OCI-LY7 (cell line): ENCODE results near the gene GPD1L. TPM values are rescaled to one million over a fixed set of nuclear protein-coding genes. Genes with fewer than 3 reads are reported as not detected.

Experiments
- BruUV-seq: library from RNA; stranded (reverse); fragments of 400-500 nt; replicated peaks from 2 replicates; lab custom pipeline; 2021; lab: Mats Ljungman, UMichigan
- CTCF ChIA-PET: fragments of 300-600 bp; sonication (Branson Sonifier 250); formaldehyde crosslinking; loops from one replicate; lab custom pipeline; 2022; ENCODE audit warnings: antibody characterized with exemption; ENCODE audit not compliant: unreplicated experiment; lab: Charles Lee
- POLR2A ChIA-PET: fragments of 300-600 bp; sonication (Branson Sonifier 250); formaldehyde crosslinking; loops from one replicate; lab custom pipeline; 2022; ENCODE audit warnings: antibody characterized with exemption; lab: Charles Lee
- DNase-seq: peaks from one replicate; pipeline ENCODE4 v3.0.0-alpha.2; 2015; ENCODE audit warnings: low spot score
- H2AFZ ChIP-seq: fragments of 200-600 bp; sonication (generic), shearing (Covaris generic); 2 replicates; pipeline ENCODE4 v1.6.1; 2014; ENCODE audit warnings: mild to moderate bottlenecking, antibody characterized with exemption, low read length, moderate library complexity
- H3K27ac ChIP-seq: fragments of 200-600 bp; sonication (generic); 2 replicates; pipeline ENCODE4 v1.5.1; 2014; ENCODE audit warnings: mixed run types, low read depth, mild to moderate bottlenecking, moderate library complexity, low read length, inconsistent platforms; ENCODE audit not compliant: poor library complexity, severe bottlenecking
- H3K36me3 ChIP-seq: fragments of 200-600 bp; sonication (generic); 2 replicates; pipeline ENCODE4 v1.6.1; 2014; ENCODE audit warnings: mild to moderate bottlenecking, antibody characterized with exemption, low read length, moderate library complexity, mixed read lengths; ENCODE audit not compliant: insufficient read depth
- H3K4me1 ChIP-seq: fragments of 200-600 bp; sonication (generic); 2 replicates; pipeline ENCODE4 v1.5.1; 2014; ENCODE audit warnings: mild to moderate bottlenecking, low read length; ENCODE audit not compliant: insufficient read depth, poor library complexity, severe bottlenecking
- H3K4me2 ChIP-seq: fragments of 200-600 bp; sonication (generic); 2 replicates; pipeline ENCODE4 v1.6.1; 2014; ENCODE audit warnings: mild to moderate bottlenecking, low read length
- H3K4me3 ChIP-seq: fragments of 200-600 bp; sonication (generic); 2 replicates; pipeline ENCODE4 v1.5.1; 2014; ENCODE audit warnings: mild to moderate bottlenecking, low read depth, low read length; ENCODE audit not compliant: poor library complexity, severe bottlenecking
- H3K79me2 ChIP-seq: fragments of 200-600 bp; sonication (generic); 2 replicates; pipeline ENCODE4 v1.6.1; 2016; ENCODE audit warnings: low read depth, mild to moderate bottlenecking, low read length, moderate library complexity, mixed read lengths; ENCODE audit not compliant: insufficient read depth
- H3K9me2 ChIP-seq: fragments of 200-600 bp; sonication (generic); 2 replicates; pipeline ENCODE4 v1.6.1; 2016; ENCODE audit warnings: mild to moderate bottlenecking, low read length, mixed read lengths; ENCODE audit not compliant: insufficient read depth
- H3K9me3 ChIP-seq: fragments of 200-600 bp; sonication (generic); 2 replicates; pipeline ENCODE4 v1.6.1; 2014; ENCODE audit warnings: mild to moderate bottlenecking, mixed run types, low read length, mixed read lengths
- H4K20me1 ChIP-seq: fragments of 200-600 bp; sonication (generic); 2 replicates; pipeline ENCODE4 v1.6.1; 2014; ENCODE audit warnings: mild to moderate bottlenecking, antibody characterized with exemption, low read length, moderate library complexity, mixed read lengths; ENCODE audit not compliant: insufficient read depth
- EZH2phosphoT487 ChIP-seq: fragments of 200-600 bp; sonication (generic); IDR thresholded peaks from 2 replicates; pipeline ENCODE4 v1.6.1; 2018; ENCODE audit warnings: low read depth, borderline replicate concordance, mild to moderate bottlenecking, mixed run types, antibody characterized with exemption, low read length, moderate library complexity, mixed read lengths
- intact Hi-C: fragments of 100-400 bp; cut with micrococcal nuclease; formaldehyde crosslinking; loops from one replicate; pipeline ENCODE4 v1.10.0; 2022; ENCODE audit not compliant: unreplicated experiment
- total RNA-seq, 2 experiments: library from RNA; depleted of rRNA in 1 of 2; stranded (reverse); fragments of >200 nt in 1 of 2; shearing (Covaris generic) in 1 of 2; gene quantifications; 2 replicates each; pipeline ENCODE4 v1.2.3, GENCODE V29; 2014 to 2022
- TF ChIP-seq, protein P1 (sequence below): fragments of 200-600 bp; sonication (generic); conservative IDR thresholded peaks from 2 replicates; pipeline ENCODE4 v1.5.1; 2014; ENCODE audit warnings: mild to moderate bottlenecking, antibody characterized with exemption, low read length, moderate library complexity, mixed read lengths

The GPD1L gene
- total RNA-seq, 2 experiments from 2014 or later: 27.5 to 29.2 TPM

DNA sequence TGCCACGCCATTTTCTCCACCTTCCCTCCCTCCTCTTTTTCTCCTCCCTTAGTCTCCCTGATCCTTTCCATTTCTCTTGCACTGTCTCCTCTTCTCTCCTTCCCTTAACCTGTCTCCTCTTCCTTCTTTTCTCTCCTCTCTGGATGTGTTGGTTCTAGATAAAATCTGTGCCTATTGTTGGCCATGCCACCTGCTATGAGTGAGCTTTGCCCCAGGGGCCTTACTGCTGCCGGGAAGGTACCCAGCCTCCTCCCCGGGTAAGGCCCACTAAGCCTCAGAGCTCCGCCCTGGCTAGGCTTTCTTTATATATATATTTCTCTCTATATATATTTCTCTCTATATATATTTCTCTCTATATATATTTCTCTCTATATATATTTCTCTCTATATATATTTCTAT, 14.7 kb downstream of the GPD1L start:
- H3K4me3 ChIP-seq: no peak overlapping the region
- BruUV-seq: no TSS peak
- H3K27ac ChIP-seq: no peak overlapping the region
- H3K9me3 ChIP-seq: no peaks in the 10 kb centered on the region
- H3K79me2 ChIP-seq: peaks cover 28% of the 10 kb centered on the region
- no peak for TF ChIP-seq EZH2phosphoT487
- TF ChIP-seq, protein P1, sequence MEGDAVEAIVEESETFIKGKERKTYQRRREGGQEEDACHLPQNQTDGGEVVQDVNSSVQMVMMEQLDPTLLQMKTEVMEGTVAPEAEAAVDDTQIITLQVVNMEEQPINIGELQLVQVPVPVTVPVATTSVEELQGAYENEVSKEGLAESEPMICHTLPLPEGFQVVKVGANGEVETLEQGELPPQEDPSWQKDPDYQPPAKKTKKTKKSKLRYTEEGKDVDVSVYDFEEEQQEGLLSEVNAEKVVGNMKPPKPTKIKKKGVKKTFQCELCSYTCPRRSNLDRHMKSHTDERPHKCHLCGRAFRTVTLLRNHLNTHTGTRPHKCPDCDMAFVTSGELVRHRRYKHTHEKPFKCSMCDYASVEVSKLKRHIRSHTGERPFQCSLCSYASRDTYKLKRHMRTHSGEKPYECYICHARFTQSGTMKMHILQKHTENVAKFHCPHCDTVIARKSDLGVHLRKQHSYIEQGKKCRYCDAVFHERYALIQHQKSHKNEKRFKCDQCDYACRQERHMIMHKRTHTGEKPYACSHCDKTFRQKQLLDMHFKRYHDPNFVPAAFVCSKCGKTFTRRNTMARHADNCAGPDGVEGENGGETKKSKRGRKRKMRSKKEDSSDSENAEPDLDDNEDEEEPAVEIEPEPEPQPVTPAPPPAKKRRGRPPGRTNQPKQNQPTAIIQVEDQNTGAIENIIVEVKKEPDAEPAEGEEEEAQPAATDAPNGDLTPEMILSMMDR: no peak
- no peaks in the 10 kb centered on the region for H4K20me1 ChIP-seq
- no peaks in the 10 kb centered on the region; the same call in 1 of the 2 replicates for H3K36me3 ChIP-seq
- H3K9me2 ChIP-seq: no peaks in the 10 kb centered on the region
- POLR2A ChIA-PET: no interaction called here
- intact Hi-C loops: no loop called here
- no peak for DNase-seq
- CTCF ChIA-PET: no interaction called here
- H3K4me2 ChIP-seq: no peak overlapping the region
- no peaks in the 10 kb centered on the region for H3K4me1 ChIP-seq
- no peak overlapping the region for H2AFZ ChIP-seq

DNA sequence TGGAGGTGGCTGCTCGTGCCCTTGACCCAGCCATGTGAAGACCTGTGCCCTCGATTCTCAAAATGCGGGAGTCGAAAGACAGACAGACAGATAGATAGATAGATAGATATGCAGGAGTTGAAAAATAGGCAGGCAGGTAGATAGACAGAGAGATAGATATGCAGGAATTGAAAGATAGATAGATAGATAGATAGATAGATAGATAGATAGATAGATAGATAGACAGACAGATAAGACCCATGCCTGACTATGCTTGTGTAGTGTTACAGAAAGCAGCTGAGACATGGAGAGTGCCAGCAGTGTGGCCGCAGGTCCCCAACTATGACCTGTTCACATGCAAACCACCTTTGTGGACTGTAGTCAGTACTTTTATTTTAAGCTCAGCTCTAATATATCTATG, 17.2 kb downstream of the GPD1L start:
- H3K36me3 ChIP-seq: no peaks in the 10 kb centered on the region; the same call in 1 of the 2 replicates
- H3K9me2 ChIP-seq: no peaks in the 10 kb centered on the region
- DNase-seq: no peak
- no peak overlapping the region for H2AFZ ChIP-seq
- intact Hi-C loops: no loop called here
- no peaks in the 10 kb centered on the region for H4K20me1 ChIP-seq
- POLR2A ChIA-PET: no interaction called here
- CTCF ChIA-PET: no interaction called here
- H3K4me1 ChIP-seq: no peaks in the 10 kb centered on the region
- H3K27ac ChIP-seq: no peak overlapping the region
- H3K9me3 ChIP-seq: no peaks in the 10 kb centered on the region
- H3K4me2 ChIP-seq: no peak overlapping the region
- peaks cover 20% of the 10 kb centered on the region for H3K79me2 ChIP-seq
- no peak for TF ChIP-seq EZH2phosphoT487
- TF ChIP-seq, protein P1: no peak
- no TSS peak for BruUV-seq
- no peak overlapping the region for H3K4me3 ChIP-seq

- Histone ChIP-seq H3K4me2 (no peak overlapping the region), H3K79me2 (peaks cover 9% of the 10 kb centered on the region; the same call in 1 of the 2 replicates), H3K9me2 (no peaks in the 10 kb centered on the region), H4K20me1 (no peaks in the 10 kb centered on the region), H2AFZ (no peak overlapping the region), H3K36me3 (no peaks in the 10 kb centered on the region; the same call in 1 of the 2 replicates), H3K9me3 (no peaks in the 10 kb centered on the region), H3K4me1 (no peaks in the 10 kb centered on the region), H3K27ac (no peak overlapping the region), H3K4me3 (no peak overlapping the region)
- intact Hi-C loops: no loop called here
- POLR2A ChIA-PET: interaction anchor here (0.5 to 2.2 kb wide), 3 partner anchors 8 to 60 kb away, joined by 4 to 8 read pairs (median 7); no protein-coding TSS in a partner anchor
- CTCF ChIA-PET: no interaction called here
- no peak for DNase-seq
- TF ChIP-seq, protein P1: no peak
- TF ChIP-seq EZH2phosphoT487: no peak
- BruUV-seq: no TSS peak
Measured at GRCh38 chr3:32125012-32125411, 18.6 kb downstream of the GPD1L start.
